Testis (tissue), 3 donors: ENCODE results near the gene PTPRN2. TPM values are rescaled to one million over a fixed set of nuclear protein-coding genes. Genes with fewer than 3 reads are reported as not detected.
"Not testable (repeated sequence)": the region's sequence is repeated elsewhere in the genome, so short reads cannot be mapped to it uniquely, and the experiment has no call there.

Source experiments
- DNase-seq: peaks from one replicate; pipeline ENCODE4 v3.0.0-alpha.2; 2019
- H3K27ac ChIP-seq, 2 donors: fragments of 200-600 bp; sonication (generic); one replicate each; pipeline ENCODE4 v1.5.1; 2019
- H3K27me3 ChIP-seq: fragments of 200-600 bp; sonication (generic); one replicate; pipeline ENCODE4 v1.5.1; 2019
- H3K36me3 ChIP-seq: fragments of 200-600 bp; sonication (generic); one replicate; pipeline ENCODE4 v1.5.1; 2017; ENCODE audit warnings: low read depth; ENCODE audit errors: missing control alignments
- H3K4me1 ChIP-seq: fragments of 200-600 bp; sonication (generic); one replicate; pipeline ENCODE4 v1.5.1; 2019
- H3K4me3 ChIP-seq, 2 donors: fragments of 200-600 bp; sonication (generic); one replicate each; pipeline ENCODE4 v1.5.1; 2017 to 2019
- H3K9me3 ChIP-seq: fragments of 200-600 bp; sonication (generic); one replicate; pipeline ENCODE4 v1.5.1; 2017
- CTCF ChIP-seq, 3 experiments: fragments of 450-650 bp in 2 of 3; fragments of 200-600 bp in 1 of 3; sonication (generic) in 1 of 3; IDR thresholded peaks; one replicate each; pipeline ENCODE4 v1.5.1; 2016 to 2019; ENCODE audit warnings: antibody characterized with exemption in 3 of 3, mild to moderate bottlenecking in 2 of 3, moderate library complexity in 1 of 3
- POLR2A ChIP-seq: fragments of 450-650 bp; IDR thresholded peaks from one replicate; pipeline ENCODE4 v1.6.1; 2017; ENCODE audit warnings: antibody characterized with exemption, mild to moderate bottlenecking, moderate library complexity
- WGBS, 2 donors: methylation state at CpG; one replicate each; pipeline ENCODE4 v1.1.5; 2018; 5-methylcytosine and 5-hydroxymethylcytosine counted together
- intact Hi-C: fragments of 100-400 bp; cut with DNase I; formaldehyde crosslinking; loops from one replicate; pipeline ENCODE4 v1.15.1; 2023; ENCODE audit warnings: low total_unique reads
- polyA plus RNA-seq: library from polyadenylated mRNA; stranded (reverse); fragments of 350-450 nt; fragmentation: Illumina TruSeq; extraction: RNeasy Lipid Tissue Mini Kit (QIAGEN cat#74804); gene quantifications from one replicate; pipeline ENCODE4 v1.2.3, GENCODE V29; 2014; ENCODE audit warnings: low read depth, low replicate concordance; ENCODE audit not compliant: insufficient read depth
- total RNA-seq, 2 donors: library from RNA; depleted of rRNA; stranded (reverse); fragments of >200 nt; gene quantifications; one replicate each; pipeline ENCODE4 v1.2.3, GENCODE V29; 2016

PTPRN2 gene
- total and polyA plus RNA-seq, 3 donors from 2014 or later: 9.3 to 10.8 (median 9.8) TPM

- TF ChIP-seq POLR2A (no peak), CTCF (IDR thresholded peaks at IDR 0.05) (no peak)
- no peak overlapping the region for H3K27ac ChIP-seq
- H3K4me1 ChIP-seq: no peaks in the 10 kb centered on the region
- H3K4me3 ChIP-seq: no peak overlapping the region
- no peaks in the 10 kb centered on the region for H3K36me3 ChIP-seq
- 87 to 90% methylated on average over 8 to 11 of the region's 11 CpGs for WGBS, 2 donors
- DNase-seq: no peak
- no peaks in the 10 kb centered on the region for H3K9me3 ChIP-seq
- intact Hi-C loops: no loop called here
- no peaks in the 10 kb centered on the region for H3K27me3 ChIP-seq
These were observed 70.6 kb downstream of the PTPRN2 start for GRCh38 chr7:158517072-158517471.

GRCh38 chr7:158516524-158516923 is 71.1 kb downstream of the PTPRN2 start:
- H3K4me3 ChIP-seq: no peak overlapping the region
- no peaks in the 10 kb centered on the region for H3K36me3 ChIP-seq
- no peaks in the 10 kb centered on the region for H3K9me3 ChIP-seq
- no peak overlapping the region for H3K27ac ChIP-seq
- 96 to 98% methylated on average over 2 of the region's 2 CpGs for WGBS, 2 donors
- no peaks in the 10 kb centered on the region for H3K4me1 ChIP-seq
- TF ChIP-seq CTCF (IDR thresholded peaks at IDR 0.05) (no peak), POLR2A (no peak)
- no peak for DNase-seq
- intact Hi-C loops: no loop called here
- no peaks in the 10 kb centered on the region for H3K27me3 ChIP-seq

- WGBS, 2 donors: 89 to 91% methylated on average over 6 of the region's 6 CpGs
- no peak for DNase-seq
- TF ChIP-seq CTCF (IDR thresholded peaks at IDR 0.05): no peak
- no peak for TF ChIP-seq POLR2A
- Histone ChIP-seq H3K9me3 (no peaks in the 10 kb centered on the region), H3K27ac (no peak overlapping the region), H3K4me1 (no peaks in the 10 kb centered on the region), H3K36me3 (no peaks in the 10 kb centered on the region), H3K4me3 (no peak overlapping the region), H3K27me3 (no peaks in the 10 kb centered on the region)
- intact Hi-C loops: no loop called here
These were observed 74.8 kb downstream of the PTPRN2 start for GRCh38 chr7:158512869-158513268.

- Histone ChIP-seq H3K36me3 (no peaks in the 10 kb centered on the region), H3K27me3 (no peaks in the 10 kb centered on the region), H3K4me3 (no peak overlapping the region), H3K27ac (no peak overlapping the region), H3K4me1 (no peaks in the 10 kb centered on the region), H3K9me3 (no peaks in the 10 kb centered on the region)
- TF ChIP-seq CTCF (IDR thresholded peaks at IDR 0.05) (no peak), POLR2A (no peak)
- DNase-seq: no peak
- intact Hi-C loops: no loop called here
- 83 to 87% methylated on average over 6 of the region's 6 CpGs for WGBS, 2 donors
These were observed 75.6 kb downstream of the PTPRN2 start for GRCh38 chr7:158512042-158512441.

GRCh38 chr7:158508802-158509385 is 78.7 kb downstream of the PTPRN2 start:
- H3K36me3 ChIP-seq: no peaks in the 10 kb centered on the region

GRCh38 chr7:158508321-158508720 is 79.3 kb downstream of the PTPRN2 start:
- WGBS, 2 donors: 86 to 87% methylated on average over 4 to 14 of the region's 16 CpGs
- DNase-seq, H3K4me3 ChIP-seq, intact Hi-C loops, H3K27me3 ChIP-seq, H3K27ac ChIP-seq, H3K4me1 ChIP-seq, H3K36me3 ChIP-seq, H3K9me3 ChIP-seq: not testable (repeated sequence)

More at GRCh38 chr7:158508802-158509385, 78.7 kb downstream of the PTPRN2 start:
- Histone ChIP-seq H3K9me3 (no peaks in the 10 kb centered on the region), H3K27me3 (no peaks in the 10 kb centered on the region), H3K4me1 (no peaks in the 10 kb centered on the region), H3K27ac (no peak overlapping the region), H3K4me3 (no peak overlapping the region)
- 72 to 73% methylated on average over 14 to 25 of the region's 27 CpGs for WGBS, 2 donors
- TF ChIP-seq CTCF (IDR thresholded peaks at IDR 0.05) (no peak), POLR2A (no peak)
- DNase-seq: no peak
- intact Hi-C loops: no loop called here
